Type B pancreatic cell (in vitro differentiated cells): Measurements from ENCODE around the gene STRADA. TPM values are rescaled to one million over a fixed set of nuclear protein-coding genes. Genes with fewer than 3 reads are reported as not detected.
A peak's percentile ranks its signal among the peaks of the same experiment; 100 is the strongest.

Experiments
- DNase-seq: peaks from one replicate; pipeline ENCODE4 v3.0.0; 2021; ENCODE audit warnings: mixed read lengths; ENCODE audit not compliant: unreplicated experiment; ENCODE audit errors: extremely low spot score
- H3K27ac Mint-ChIP-seq: 2 replicates; pipeline ENCODE4 v1.8.0; 2021; ENCODE audit warnings: mild to moderate bottlenecking, mixed read lengths
- H3K27me3 Mint-ChIP-seq: 2 replicates; pipeline ENCODE4 v1.8.0; 2021; ENCODE audit warnings: mixed read lengths
- H3K36me3 Mint-ChIP-seq: 2 replicates; pipeline ENCODE4 v1.8.0; 2021; ENCODE audit warnings: mixed read lengths
- H3K4me1 Mint-ChIP-seq: one replicate; pipeline ENCODE4 v1.8.0; 2021; ENCODE audit warnings: mixed read lengths; ENCODE audit not compliant: unreplicated experiment
- H3K4me3 Mint-ChIP-seq: 2 replicates; pipeline ENCODE4 v1.8.0; 2021; ENCODE audit warnings: mild to moderate bottlenecking, mixed read lengths
- H3K9me3 Mint-ChIP-seq: 2 replicates; pipeline ENCODE4 v1.8.0; 2021; ENCODE audit warnings: mixed read lengths
- total RNA-seq: library from RNA; stranded (reverse); gene quantifications from 2 replicates; pipeline ENCODE4 v1.2.1, GENCODE V29; 2021; ENCODE audit warnings: low replicate concordance
- TF ChIP-seq, protein P1 (sequence below): fragments of 200-600 bp; sonication (generic); conservative IDR thresholded peaks from 2 replicates; pipeline ENCODE4 v1.5.0; 2021; ENCODE audit warnings: antibody characterized with exemption, mild to moderate bottlenecking

STRADA gene
- total RNA-seq, 1 donor from 2014 or later = 43.9 TPM

DNA sequence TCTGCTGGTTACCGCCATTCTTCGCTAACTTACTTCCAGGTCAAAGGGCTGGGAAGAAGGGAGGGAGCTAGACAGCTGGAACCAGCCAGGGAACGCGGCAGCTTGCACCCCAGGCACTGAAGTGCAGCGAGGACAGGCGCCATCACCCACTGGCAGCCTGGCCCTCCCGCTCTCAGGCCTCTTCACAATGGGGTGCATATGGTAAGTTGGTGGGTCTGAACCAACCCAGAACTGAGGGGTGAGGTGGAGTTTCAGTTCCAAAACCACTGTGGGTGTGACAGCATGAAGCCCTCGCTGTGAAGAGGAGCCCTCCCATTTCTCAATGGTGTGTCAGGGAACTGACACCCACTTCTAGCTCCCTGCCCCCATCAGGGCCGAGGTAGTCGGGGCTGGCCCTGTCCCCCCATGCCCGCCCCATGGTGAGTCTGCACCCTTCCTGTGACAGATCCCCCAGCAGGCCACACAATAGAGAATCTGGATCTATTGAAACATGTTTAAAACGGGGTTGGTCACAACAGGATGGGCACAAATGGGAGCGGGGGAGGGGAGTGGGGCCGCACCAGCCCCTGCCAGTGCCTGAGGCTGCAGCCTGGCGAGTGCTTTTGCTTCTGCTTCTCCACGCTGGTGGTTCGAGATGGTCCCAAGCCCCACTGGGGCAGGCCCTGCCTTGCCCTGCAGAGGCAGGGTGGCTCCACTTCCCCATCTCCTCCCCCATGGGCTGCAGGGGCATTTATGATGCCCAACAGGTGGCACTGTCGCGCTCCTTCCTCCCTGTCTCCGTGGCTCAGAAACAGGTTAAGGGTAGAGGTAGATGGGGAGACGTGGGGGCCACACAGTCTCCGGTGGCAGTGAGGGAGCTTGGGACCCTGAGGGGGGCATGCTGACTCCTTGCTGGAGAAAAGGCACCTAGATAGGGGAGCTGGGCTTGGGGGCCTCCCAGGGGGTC lies 44.0 kb downstream of the STRADA start:
- DNase-seq = no peak
- peaks cover 5% of the 10 kb centered on the region for H3K36me3 Mint-ChIP-seq
- no peaks in the 10 kb centered on the region for H3K27me3 Mint-ChIP-seq
- peak overlapping the region; percentile 63 for H3K4me3 Mint-ChIP-seq
- H3K9me3 Mint-ChIP-seq = no peaks in the 10 kb centered on the region
- H3K27ac Mint-ChIP-seq = no peak overlapping the region
- TF ChIP-seq, protein P1, sequence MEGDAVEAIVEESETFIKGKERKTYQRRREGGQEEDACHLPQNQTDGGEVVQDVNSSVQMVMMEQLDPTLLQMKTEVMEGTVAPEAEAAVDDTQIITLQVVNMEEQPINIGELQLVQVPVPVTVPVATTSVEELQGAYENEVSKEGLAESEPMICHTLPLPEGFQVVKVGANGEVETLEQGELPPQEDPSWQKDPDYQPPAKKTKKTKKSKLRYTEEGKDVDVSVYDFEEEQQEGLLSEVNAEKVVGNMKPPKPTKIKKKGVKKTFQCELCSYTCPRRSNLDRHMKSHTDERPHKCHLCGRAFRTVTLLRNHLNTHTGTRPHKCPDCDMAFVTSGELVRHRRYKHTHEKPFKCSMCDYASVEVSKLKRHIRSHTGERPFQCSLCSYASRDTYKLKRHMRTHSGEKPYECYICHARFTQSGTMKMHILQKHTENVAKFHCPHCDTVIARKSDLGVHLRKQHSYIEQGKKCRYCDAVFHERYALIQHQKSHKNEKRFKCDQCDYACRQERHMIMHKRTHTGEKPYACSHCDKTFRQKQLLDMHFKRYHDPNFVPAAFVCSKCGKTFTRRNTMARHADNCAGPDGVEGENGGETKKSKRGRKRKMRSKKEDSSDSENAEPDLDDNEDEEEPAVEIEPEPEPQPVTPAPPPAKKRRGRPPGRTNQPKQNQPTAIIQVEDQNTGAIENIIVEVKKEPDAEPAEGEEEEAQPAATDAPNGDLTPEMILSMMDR = peak; percentile 58
- H3K4me1 Mint-ChIP-seq = peaks cover 6% of the 10 kb centered on the region

DNA sequence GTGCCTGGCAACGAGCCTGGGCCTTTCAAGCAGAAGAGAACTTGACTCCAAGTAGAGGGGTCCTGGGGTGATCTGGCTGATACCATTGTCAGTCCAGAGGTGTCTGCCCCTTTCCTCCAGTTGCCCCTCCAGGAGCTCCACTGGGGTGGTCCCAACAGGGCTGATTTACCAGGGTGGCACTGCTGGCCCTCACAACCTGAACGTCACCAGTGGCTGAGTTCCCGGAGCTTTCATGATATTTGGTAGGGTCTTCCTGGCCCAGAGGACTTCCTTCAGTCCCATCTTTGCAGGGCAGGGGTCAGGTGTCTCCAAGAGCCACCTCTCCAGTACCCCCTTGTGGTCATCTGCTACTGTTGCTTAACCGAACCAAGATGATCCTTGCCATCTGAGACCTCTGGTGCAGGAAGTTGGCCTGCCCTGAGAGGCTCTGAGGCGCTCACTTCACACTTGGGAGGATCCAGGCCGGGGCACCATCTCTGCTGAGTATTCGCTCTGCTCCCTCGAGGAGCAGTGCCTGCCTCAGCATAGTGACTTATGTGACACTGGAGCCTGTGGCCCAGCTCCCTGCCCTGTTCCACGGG lies 45.1 kb downstream of the STRADA start:
- H3K9me3 Mint-ChIP-seq = no peaks in the 10 kb centered on the region
- no peaks in the 10 kb centered on the region for H3K27me3 Mint-ChIP-seq
- H3K27ac Mint-ChIP-seq = peak overlapping the region; percentile 63
- no peak for DNase-seq
- H3K36me3 Mint-ChIP-seq = peaks cover 4% of the 10 kb centered on the region
- peak overlapping the region; percentile 45 for H3K4me3 Mint-ChIP-seq
- TF ChIP-seq, protein P1 = peak; percentile 70
- H3K4me1 Mint-ChIP-seq = peaks cover 3% of the 10 kb centered on the region

DNA sequence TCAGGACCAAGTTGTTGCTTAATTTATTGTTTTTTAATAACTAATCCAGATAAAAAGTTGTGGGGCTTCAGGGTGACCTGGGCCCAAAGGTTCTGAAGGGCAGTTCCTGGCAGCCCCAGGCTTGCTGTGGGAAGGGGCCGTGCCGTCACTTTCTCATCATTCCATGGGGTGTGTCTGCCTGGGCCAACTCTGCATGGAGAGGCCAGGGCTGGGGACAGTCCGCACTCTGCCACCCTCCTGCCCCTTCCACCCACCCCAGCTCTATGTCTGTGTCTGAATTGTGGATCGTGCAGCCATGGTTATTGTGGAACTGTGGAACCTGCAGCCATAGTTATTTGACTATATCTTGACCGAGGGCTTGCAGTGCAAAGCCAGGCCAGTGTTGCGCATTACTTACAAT lies 45.7 kb downstream of the STRADA start:
- Mint-ChIP-seq H3K36me3 (peaks cover 4% of the 10 kb centered on the region), H3K27ac (peak overlapping the region; percentile 63), H3K27me3 (no peaks in the 10 kb centered on the region), H3K9me3 (no peaks in the 10 kb centered on the region), H3K4me1 (no peaks in the 10 kb centered on the region), H3K4me3 (no peak overlapping the region)
- DNase-seq = no peak
- TF ChIP-seq, protein P1 = no peak

DNA sequence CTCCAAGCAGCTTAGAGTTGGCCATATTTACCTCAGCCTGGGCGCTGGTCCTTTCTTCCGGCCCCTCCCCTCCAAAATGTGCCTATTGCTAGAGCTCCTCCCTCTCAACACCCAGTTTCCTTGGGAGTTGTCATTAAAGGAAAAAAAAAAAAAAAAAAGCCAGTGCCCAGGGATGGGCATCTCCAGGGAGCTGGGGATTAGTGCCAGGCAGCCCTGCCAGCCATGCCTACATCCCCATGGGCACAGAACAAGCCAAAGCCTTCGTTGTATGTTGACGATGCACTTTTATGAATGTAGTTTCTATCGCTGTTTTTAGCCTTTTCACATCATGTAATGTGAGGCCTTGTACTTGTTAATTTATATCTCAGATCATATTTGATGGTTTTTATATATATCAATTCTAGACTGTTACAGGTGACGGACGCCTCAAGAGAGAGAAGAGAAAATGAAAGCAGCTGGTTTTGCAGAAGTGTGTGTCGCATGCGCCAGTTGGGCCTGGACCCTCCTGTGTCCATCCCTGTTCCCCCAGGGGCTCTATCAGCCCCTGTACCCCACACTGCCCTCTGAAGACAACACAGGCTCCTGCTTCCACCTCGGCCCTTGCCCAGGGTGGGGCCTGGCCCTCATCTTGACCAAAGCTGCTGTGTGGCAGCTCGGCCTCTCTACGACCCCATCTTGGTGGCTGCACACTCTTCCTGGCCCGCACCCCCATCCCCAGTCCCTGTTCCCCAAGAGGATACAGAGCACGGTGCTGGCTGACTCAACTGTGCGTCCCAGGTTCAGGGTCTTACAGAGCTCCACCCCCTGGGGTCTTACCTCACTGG lies 46.4 kb downstream of the STRADA start:
- TF ChIP-seq, protein P1 = no peak
- Mint-ChIP-seq H3K27ac (no peak overlapping the region), H3K4me1 (no peaks in the 10 kb centered on the region)

DNA sequence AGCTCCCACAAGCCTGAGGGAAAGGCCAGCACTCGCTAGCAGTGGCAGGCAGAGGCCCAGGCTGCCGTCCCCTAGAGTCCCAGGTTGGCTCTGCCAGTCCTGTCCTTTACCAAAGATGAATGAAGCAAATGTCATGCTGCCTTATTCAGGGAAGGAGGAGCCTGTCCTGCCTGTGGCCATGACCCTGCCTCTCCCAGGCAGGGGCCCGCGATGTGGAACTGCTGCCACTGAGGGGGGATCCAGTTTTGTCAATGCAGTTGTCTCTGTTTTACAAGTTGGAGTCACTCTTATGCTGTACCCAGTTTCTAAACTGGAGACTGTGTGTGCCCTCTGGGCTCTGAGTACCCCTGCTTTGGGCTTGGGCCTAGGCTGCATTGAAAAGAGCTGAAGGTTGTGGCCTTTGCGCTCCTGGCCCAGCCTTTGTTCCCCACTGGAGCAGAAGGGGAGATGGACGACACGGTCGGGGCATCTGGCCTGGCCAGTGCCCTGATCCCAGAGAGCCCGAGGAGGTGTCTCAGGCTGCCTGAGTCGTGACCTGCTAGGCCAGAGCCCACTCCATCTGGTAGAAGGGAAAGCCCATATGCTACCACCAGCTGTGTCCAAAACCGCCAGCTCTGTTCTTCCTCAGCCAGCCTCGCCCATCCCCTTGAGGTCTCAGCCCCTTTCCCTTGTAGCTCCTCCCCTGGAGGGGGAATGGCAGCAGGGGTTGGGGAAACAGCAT lies 47.2 kb downstream of the STRADA start:
- Mint-ChIP-seq H3K9me3 (no peaks in the 10 kb centered on the region), H3K27me3 (no peaks in the 10 kb centered on the region), H3K4me1 (no peaks in the 10 kb centered on the region), H3K4me3 (no peak overlapping the region), H3K36me3 (peaks cover 4% of the 10 kb centered on the region), H3K27ac (no peak overlapping the region)
- TF ChIP-seq, protein P1 = no peak
- no peak for DNase-seq

More for the DNA sequence above, 46.4 kb downstream of the STRADA start:
- no peaks in the 10 kb centered on the region for H3K9me3 Mint-ChIP-seq
- no peak for DNase-seq
- peaks cover 4% of the 10 kb centered on the region for H3K36me3 Mint-ChIP-seq
- no peaks in the 10 kb centered on the region for H3K27me3 Mint-ChIP-seq
- H3K4me3 Mint-ChIP-seq = no peak overlapping the region
